ENCODE data around the gene BABAM2.
A peak's percentile ranks its signal among the peaks of the same experiment; 100 is the strongest.

The BABAM2 gene

DNA sequence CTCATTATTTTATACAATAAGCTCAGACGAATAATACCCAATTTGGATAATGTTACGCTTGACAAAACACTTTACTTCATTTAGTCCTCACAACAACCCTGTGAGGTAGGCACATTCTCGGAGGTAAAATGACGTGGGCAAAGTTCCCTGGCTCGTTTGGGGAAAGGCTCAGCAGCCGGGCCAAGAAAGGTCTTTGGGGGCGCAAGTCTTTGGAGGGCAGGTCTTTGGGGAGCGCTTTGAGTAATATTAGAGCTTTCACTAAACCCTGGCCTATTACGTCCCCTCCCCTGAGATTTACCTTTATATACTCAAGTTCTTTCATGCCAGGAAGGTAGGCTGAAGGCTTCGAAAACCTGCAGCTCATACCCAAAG lies 769 bp upstream of the BABAM2 start:
- FAIRE-seq (no peak), DNase-seq (ENCODE audit: insufficient read length, low spot score) (no peak)
- TF ChIP-seq, protein P1, sequence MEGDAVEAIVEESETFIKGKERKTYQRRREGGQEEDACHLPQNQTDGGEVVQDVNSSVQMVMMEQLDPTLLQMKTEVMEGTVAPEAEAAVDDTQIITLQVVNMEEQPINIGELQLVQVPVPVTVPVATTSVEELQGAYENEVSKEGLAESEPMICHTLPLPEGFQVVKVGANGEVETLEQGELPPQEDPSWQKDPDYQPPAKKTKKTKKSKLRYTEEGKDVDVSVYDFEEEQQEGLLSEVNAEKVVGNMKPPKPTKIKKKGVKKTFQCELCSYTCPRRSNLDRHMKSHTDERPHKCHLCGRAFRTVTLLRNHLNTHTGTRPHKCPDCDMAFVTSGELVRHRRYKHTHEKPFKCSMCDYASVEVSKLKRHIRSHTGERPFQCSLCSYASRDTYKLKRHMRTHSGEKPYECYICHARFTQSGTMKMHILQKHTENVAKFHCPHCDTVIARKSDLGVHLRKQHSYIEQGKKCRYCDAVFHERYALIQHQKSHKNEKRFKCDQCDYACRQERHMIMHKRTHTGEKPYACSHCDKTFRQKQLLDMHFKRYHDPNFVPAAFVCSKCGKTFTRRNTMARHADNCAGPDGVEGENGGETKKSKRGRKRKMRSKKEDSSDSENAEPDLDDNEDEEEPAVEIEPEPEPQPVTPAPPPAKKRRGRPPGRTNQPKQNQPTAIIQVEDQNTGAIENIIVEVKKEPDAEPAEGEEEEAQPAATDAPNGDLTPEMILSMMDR (IDR thresholded peaks at IDR 0.05; ENCODE audit: insufficient read depth, missing control alignments) = no peak

DNA sequence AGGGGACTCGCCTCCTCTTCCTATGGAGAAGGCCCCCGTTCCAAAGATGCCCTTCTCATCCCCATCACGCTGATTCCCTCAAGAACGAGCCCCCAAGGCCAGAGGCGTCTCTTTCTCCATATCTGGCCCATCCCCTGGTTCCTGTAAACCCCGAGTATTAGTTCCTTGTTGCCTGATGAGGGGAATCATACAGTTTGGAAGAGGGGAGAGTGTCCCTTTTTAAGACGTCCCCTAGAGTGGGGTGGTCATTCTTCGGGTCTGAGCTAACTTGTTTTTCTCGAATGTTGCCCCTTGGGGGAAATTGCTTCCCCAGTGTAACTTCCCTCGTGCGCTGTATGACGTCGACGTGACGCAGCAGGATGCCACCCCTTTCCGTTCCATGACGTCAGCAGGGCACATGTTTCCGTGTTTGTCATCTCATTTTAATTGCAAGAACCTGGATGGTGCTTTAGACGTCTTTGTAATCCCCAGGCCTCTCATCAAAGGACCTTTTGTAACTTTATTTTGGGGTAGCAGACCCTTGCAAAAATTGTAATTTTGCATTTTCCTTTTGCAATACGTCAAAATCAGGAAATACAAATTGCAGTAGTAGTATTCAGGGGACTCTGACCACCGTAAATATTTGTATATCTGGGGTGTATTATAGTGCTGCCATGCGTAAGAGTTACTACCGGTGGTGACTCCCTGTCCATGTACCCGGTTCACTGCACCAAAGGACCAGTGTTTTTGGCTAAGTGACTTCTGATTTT lies 569 bp downstream of the BABAM2 start:
- peak; percentile 16 for DNase-seq (ENCODE audit: insufficient read length, low spot score)
- TF ChIP-seq, protein P1 (IDR thresholded peaks at IDR 0.05; ENCODE audit: insufficient read depth, missing control alignments) = no peak
- FAIRE-seq = no peak

DNA sequence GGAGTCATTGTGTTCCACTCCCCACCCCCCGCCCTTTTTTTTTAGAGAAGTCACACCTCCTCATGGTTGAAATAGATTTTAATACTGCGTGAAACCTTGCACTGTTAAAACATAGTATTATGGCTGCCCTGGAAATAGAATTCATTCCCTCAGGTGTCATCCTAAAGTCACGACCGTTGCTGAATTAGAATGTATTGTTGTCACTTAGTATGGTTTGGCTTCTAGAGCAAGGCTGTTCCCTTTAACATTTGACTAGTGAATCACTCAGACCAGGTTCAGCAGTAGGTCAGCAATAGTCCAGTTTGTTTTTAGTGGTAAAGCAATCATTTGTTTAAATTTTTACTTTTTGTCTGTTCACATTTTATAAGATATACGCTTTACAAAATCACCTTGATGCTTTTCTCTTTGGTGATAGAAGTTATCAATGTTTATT lies 1.2 kb downstream of the BABAM2 start:
- DNase-seq (ENCODE audit: insufficient read length, low spot score) (no peak), FAIRE-seq (no peak)
- TF ChIP-seq, protein P1 (IDR thresholded peaks at IDR 0.05; ENCODE audit: insufficient read depth, missing control alignments) = no peak

DNA sequence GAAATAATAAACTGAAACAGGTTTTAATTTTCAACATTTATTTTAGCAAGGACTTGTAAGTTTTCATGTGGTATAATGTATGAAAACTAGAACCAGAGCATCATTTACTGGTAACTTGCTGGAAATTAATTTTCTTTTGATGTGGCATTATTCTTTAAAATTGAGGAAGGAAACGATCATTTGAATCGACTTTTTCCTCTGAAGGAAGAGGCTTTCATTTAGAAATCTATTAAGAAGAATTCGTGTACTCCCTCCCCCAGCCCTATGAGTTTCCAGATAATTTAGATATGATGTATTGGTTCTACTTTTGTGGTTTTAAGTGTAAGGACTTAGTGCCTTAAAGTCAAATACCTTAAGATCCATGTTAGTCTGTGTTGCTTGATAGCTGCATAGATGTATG lies 2.5 kb downstream of the BABAM2 start:
- TF ChIP-seq, protein P1 (IDR thresholded peaks at IDR 0.05; ENCODE audit: insufficient read depth, missing control alignments) = no peak
- DNase-seq (ENCODE audit: insufficient read length, low spot score) (no peak), FAIRE-seq (no peak)

DNA sequence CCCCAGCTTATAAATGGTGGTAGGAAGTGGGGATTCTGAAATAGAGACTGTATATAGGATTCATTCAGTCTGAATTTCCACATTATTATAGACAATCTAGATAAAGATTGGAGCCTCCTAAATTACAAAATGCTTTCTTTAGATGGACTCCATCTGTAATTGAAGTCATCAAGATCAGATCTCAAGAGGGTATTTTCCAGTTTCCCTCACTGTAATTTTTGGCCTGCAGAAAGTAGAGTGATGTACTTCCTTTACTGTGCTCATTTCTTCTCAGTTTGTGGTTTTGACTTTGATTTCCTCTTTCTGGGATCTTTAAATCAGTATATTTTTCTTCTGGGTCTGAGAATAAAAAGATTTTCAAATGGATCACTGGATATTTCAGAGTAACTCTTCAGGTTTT lies 7.2 kb downstream of the BABAM2 start:
- DNase-seq (ENCODE audit: insufficient read length, low spot score) (no peak), FAIRE-seq (no peak)
- TF ChIP-seq, protein P1 (IDR thresholded peaks at IDR 0.05; ENCODE audit: insufficient read depth, missing control alignments) = no peak

DNA sequence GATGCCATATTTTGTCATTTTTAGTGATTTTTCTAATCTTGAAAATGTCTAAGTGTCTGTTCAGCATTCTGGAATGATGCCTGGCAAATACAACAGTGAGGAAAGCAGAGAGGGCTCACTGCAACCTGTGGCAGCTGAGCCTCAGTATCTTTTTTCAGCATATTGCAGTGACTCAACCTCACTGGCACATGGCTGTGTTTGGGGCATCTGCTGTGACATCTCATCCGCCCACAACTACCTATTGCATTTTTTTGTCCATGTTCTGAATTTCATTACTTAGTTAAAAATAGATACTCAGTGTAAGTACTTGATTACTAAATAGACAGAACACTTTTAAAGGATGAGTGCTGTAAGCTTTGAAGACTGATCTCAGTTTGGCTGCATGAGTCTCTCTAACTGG lies 10.7 kb downstream of the BABAM2 start:
- DNase-seq (ENCODE audit: insufficient read length, low spot score) (no peak), FAIRE-seq (no peak)
- TF ChIP-seq, protein P1 (IDR thresholded peaks at IDR 0.05; ENCODE audit: insufficient read depth, missing control alignments) = no peak

DNA sequence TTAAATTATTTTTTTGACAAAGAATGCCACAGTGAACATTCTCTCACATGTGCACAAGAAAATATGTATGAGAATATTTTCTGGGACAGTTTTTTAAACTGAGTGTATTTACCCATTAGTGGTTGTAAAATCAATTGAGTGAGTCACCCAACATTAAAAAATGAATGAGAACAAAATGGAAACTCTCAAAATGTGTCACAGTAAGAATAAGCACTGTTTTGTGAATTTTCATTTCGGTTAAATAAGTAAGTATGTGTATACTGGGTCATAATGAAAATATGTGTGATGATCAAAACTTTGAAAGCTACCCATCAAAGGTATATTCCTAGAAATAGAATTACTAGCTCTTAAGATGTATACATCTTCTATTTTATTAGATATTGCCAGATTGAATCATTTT lies 11.6 kb downstream of the BABAM2 start:
- TF ChIP-seq, protein P1 (IDR thresholded peaks at IDR 0.05; ENCODE audit: insufficient read depth, missing control alignments) = no peak
- FAIRE-seq (no peak), DNase-seq (ENCODE audit: insufficient read length, low spot score) (no peak)
